NCI-H1105 (cell line): ENCODE measurements around the gene HRH1.
"Not testable (repeated sequence)": the region's sequence is repeated elsewhere in the genome, so short reads cannot be mapped to it uniquely, and the experiment has no call there.

Experiments
- DNase-seq: peaks from one replicate; lab custom pipeline; 2025; lab: John Stamatoyannopoulos, UW

The HRH1 gene, protein sequence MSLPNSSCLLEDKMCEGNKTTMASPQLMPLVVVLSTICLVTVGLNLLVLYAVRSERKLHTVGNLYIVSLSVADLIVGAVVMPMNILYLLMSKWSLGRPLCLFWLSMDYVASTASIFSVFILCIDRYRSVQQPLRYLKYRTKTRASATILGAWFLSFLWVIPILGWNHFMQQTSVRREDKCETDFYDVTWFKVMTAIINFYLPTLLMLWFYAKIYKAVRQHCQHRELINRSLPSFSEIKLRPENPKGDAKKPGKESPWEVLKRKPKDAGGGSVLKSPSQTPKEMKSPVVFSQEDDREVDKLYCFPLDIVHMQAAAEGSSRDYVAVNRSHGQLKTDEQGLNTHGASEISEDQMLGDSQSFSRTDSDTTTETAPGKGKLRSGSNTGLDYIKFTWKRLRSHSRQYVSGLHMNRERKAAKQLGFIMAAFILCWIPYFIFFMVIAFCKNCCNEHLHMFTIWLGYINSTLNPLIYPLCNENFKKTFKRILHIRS

DNA sequence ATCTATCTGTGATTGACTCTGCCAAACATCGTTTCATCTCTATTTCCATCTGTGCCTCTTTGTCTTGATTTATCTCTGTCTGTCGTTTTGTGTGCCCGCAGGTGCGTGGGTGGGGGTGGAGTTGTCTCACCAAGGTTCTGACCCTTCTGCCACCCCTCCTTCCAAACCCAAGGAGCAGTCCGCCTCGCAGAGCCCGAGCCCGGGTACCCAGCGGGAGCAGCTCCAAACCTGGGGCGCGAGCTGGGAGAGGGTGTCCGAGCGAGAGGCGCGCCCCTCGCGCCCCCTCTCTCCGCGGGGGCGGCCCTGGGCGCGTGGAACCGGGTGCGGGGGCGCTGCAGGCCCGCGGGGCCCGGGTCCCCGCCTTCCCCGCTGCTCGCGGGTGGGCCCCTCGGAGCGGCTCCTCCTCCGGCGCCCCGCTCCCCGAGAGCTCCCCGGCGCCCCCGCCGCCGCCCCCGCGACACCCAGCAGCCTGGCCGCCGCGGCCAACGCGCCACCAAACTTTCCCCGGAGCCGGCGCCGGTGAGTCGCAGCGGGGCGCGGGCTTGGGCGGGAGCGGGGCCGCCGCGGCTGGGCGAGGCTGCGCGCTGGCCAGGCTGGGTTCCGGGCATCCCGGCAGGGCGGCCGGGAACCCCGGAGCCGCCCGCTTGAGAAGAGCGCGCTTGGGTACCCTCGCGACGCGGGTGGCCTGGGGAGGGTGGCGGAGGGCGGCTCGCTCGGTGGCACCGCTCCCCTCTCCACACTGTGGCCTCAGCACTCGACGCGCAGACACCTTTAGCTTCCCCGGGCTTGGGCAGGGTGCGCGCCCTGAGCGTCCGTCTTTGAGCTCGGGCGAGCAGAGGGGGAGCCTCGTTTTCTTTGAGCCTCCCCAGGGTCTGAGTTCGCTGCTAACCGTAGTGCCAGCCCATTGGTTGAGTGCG is at the start of gene HRH1:
Gene HRH1 (plus strand): TSS at position 458 of the 917 bp plus-strand sequence. CDS start 104,545 bp downstream, outside the sequence.
- DNase-seq, result peak; percentile 16

DNA sequence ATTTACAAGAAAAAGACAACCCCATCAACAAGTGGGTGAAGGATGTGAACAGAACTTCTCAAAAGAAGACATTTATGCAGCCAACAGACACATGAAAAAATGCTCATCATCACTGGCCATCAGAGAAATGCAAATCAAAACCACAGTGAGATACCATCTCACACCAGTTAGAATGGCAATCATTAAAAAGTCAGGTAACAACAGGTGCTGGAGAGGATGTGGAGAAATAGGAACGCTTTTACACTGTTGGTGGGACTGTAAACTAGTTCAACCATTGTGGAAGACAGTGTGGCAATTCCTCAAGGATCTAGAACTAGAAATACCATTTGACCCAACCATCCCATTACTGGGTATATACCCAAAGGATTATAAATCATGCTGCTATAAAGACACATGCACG is 41.0 kb upstream of the HRH1 start:
- not testable (repeated sequence) for DNase-seq

DNA sequence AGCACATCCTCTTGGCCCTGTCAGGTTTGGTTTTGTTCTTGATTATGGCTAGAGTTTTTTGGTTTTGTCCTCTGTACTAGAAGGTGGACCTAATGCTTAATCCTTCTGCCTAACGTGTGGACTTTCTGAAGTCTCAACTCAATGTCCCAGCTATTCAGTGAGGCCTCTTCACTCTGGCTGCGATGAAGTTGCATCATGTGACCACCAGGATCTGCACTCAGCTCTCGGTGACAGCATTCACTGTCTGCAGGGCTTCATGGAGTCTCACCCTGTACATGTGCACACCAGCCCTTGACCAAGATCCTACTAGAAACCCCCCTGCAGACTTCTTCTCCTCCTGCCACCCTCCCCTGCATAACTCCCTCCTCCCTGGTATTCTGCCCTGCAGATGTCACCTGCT is 38.7 kb upstream of the HRH1 start:
- DNase-seq, result no peak

DNA sequence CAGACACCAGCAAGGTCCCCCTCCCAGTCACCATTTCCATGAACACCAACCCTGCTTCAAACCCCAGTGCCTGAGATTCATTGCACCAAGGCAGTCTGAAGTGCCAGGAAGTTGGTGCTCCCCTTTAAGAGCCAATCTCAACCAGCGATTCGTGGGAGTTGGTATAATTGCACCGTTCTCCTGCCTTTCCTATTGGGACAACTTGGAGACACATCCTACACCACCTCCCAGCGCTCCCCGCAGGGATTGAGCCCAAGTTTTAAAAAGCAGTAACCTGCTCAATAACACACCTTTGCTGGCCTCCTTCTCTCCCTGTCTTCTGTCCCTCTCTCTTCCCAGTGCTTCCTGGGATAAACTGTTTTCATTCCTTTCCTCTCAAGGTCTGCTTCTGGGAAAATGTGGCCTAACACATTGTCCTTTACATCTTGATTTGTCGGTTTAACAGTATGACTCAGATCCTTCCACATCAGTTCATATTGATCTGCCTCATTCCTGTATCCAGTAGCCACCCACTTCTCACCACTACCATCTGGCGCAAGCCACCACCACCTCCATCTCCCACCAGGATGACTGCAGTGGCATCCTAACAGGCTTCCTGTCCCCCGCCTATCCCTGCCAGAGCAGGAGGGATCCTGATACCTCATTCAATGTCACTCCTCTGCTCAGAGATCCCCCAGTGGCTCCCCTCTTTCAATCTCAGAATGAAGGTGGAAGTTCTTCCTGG is 37.8 kb upstream of the HRH1 start:
- DNase-seq, result no peak

DNA sequence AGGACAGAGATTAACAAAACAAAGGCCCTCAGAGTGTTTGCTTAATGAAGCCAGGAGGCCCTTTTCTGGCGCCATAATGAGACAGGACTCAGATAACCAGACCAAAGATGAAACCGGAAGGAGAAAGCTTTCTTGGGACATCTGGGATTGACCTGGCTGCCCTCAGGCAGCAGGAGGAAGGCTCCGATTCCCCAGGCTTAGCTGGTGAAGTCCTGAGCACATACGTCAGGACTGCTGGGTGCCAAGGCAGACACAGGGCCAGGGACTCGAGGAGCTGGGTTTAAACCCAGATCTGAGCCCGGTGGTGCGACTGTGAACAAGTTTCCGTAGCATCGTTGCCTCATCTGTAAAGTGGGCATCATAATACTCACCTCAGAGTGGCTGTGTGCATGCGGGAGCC is 36.7 kb upstream of the HRH1 start:
- DNase-seq, result no peak

DNA sequence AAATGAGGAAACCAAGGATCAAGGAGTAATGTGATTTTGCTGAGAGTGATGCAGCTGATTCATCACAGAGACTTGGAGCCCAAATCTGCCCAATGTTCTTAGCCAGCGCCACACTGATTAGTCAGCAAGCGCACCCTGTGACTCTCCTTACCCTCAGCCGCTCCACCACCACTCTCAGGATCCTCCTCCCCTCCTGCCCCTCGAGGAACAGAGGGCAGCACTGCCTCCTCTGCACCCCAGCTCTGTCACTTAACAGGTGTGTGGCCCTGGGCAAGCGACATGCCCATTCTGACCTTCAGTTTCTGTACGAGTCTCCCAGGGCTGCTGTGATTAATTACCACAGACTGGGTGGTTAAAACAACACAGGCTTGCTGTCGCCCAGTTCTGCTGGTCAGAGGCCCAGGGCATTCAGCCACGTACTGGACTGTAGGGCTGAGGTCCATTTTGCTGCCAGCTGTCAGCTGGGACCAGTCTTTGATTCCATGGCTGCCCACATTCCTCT is 36.1 kb upstream of the HRH1 start:
- DNase-seq, result no peak

DNA sequence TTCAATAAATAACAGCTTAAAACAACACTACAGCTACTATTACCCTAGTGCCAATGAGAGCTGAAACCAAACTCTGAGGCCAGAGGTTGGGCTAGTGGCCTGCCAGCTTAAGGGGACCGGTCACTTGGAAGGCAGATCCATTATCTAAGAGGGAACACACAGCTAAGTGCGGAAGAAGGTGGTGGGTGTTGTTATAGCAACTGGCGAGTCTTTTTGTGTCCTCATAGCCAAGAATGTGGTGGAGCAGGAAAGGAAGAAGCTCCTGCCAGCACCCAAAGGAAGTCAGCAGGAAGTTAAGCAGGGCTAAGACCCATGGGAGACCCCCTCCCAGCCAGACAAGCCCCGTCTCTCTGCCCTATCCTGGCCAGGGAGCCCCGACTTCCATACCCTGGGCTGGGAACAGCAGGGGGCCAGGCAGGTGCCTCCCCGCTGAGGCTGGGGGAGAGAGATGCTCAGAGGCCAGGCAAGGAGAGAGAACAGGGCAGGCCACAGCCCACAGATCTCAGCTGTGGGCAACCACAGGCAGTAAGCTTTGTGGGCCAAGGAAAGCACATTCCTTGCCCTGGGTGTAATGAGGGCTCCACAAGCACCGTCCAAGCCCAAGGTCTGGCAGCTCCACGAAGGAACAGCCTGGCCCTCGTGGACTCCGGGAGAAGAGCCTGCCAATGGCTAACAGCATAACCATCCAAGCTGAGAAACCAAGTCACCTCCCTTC is 34.0 kb upstream of the HRH1 start:
- no peak for DNase-seq

DNA sequence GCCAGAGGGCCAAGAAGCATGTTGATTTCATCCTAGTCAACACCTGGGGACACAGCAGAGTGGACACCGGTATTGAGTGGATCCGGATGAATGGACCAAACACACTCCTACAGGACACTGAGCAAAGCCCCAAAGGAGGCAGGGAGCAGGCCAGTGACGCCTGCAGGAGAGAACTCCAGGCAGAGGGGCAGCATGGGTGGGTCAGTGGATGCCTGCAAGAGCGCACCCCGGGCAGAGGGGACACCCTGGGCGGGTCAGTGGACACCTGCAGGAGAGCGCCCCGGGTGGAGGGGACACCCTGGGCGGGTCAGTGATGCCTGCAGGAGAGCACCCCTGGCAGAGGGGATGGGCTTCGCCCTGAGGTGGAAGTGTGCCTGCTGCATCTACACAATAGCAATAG is 27.6 kb upstream of the HRH1 start:
- no peak for DNase-seq

DNA sequence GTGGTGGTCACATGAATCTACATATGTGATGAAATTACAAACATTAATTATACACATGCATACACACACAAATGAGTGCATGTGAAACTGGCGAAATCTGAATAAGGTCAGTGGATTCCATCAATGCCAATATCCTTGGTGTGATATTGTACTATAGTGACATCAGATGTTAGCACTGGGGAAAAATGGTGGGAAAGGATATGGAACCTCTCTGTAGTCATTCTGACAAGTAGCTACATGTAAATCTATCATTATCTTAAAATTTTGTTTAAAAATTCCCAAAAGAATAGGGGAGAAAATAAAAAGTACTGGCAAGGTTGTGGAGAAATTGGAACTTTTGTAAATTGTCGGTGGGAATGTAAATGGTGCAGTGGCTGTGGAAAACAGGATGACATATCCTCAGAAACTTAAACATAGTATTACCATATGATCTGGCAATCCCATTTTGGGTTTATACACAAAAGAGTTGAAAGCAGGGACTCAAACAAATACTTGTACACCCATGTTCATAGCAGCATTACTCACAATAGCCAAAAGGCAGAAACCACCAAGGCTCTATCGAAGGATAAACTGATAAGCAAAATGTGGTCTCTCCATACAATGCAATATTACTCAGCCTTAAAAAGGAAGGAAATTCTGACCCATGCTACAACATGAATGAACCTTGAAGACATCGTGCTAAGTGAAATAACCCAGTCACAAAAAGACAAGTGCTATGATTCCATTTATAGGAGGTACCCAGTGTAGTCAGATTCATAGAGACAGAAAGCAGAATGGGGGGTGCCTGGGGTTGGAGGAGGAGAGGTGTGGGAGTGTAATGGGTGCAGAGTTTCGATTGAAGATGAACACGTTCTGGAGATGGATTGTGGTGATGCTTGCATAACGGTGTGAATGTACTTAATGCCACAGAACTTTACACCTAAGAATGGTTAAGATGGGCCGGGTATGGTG is 25.3 kb upstream of the HRH1 start:
- DNase-seq, result no peak

DNA sequence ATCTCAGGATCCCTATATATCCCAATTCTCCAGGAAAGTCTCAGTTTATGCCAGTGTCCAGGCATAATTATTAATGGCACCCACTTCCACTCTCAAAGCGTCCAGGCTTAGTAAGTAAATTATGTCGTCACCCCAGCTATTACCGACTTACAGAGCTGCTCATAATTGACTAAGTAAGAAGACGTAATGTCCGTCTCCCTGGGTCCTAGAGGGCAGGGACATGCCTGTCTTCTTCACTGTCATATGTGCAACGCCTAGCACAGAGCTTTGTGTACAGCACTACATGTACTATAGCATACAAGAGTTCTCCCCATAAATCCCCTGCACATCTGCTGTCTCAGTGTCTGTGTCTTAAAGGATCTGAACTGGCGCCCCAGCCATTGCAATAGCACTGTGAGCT is 23.9 kb upstream of the HRH1 start:
- no peak for DNase-seq

DNA sequence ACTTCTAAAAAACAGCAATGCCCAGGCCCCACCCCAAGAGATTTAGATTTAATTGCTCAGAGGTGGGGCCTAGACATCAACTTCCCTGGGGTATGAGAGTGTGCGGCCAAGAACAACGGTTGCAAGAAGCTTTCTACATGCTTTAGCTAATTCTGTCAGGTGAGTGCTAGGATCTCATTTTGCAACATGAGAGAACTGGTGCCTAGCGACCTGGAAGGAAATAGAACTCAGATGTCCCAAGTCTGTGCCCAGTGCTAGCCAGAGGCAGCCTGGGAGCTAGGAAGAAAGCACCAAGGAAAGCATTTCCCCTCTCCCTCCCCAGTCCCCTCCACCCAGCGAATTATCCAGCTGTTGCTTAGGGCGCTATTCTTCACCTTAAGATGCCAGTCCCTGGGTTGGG is 22.9 kb upstream of the HRH1 start:
- no peak for DNase-seq

DNA sequence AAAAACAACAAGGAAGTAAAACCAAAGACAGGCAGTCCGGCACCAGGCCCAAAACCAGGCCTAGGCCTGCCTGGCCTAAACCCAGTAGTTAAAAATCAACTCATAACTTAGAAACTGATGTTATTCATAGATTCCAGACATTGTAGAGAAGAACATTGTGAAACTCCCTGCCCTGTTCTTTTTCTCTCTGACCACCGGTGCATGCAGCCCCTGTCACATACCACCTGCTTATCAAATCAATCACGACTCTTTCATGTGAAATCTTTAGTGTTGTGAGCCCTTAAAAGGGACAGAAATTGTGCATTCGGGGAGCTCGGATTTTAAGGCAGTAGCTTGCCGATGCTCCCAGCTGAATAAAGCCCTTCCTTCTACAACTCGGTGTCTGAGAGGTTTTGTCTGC is 22.4 kb upstream of the HRH1 start:
- not testable (repeated sequence) for DNase-seq

DNA sequence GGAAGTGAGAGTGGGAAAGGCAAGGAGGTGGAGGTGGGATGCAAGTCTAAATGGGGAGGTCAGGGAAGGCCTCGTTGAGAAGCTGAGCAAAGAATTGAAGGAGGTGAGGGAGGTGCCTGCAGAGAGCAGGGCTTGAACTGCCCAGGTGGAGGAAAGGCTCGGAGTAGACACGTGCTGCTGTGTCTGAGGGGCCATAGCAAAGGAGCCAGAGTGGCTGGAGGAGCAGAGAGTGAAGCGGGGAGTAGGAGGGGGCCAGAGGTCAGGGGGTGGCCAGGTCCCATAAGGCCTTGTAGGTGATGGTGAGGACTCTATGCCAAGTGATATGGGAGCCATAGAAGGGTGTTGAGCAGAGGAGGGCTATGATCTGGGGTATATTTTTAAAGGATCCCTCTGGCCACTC is 21.4 kb upstream of the HRH1 start:
- no peak for DNase-seq

DNA sequence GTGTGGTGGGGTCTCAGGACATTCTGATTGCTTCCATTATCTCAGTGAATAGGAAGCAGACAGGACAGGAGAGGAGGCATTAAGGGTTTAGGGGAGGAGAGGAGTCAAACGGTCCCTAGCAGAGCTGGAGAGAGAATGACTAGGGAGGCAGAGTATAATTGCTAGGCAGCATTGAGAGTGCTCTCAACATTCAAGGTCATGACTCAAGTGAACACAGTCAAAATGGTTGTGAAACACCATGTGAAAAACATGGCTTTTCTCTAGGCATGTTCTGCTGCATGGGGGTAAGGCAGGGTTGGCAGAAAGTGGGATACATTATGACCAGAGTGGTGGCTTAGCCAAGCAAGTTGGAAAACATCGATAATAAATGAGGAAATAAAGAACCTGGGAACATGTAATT is 19.5 kb upstream of the HRH1 start:
- DNase-seq, result no peak

DNA sequence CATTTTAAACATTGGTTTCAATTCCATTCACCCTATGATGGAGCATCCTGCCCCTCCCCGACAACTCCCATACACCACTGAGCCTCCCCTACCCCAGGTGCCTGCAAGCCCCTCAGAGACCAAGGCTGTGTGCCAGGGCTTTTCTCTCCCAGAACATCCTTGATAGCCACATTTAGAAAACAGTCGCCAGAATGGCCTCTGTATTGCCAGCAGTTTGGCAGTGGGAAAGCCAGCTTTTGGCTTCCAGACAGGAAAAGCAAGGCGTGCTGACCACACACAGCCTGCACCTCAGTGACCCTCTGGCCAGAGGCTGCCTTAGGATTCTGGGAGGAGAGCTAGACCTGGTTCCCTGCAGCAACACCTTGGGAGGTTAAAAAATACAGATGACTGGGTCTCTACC is 18.2 kb upstream of the HRH1 start:
- no peak for DNase-seq

DNA sequence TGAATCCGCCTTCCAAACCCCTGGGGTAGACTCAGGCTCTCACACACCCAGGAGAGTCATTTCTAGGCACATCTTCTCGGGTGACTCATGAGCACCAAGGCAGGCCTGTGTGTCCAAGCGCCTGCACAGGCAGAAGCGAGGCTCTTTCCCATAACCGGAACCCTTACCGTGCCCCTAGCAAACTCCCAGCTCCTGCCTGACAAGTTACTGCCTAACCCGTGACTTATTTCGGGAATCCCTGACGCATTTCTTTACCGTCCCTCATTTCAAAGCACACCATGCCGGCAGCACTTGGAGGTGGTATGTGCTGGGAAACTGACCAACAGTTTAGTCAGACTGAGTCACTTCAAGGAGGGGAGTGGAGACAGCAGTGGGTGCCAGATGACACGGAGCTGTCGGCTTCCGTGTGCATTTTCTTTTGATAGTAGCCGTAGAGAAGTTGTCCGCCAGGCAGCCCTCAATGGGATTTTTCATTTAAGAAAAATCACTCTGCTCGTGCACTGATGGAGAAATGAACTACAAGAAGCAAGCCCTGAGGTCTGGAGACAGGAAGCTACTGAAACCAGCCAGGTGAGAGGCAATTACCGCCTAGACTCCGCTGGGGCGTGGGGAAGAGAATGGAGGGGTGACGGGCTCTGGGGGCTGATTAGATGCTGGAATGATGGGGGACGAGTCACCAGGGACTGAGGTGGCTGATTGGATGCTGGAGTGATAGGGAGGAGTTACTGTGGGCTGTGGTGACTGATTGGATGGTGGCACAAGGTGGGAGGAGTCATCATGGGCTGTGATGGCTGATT is 17.3 kb upstream of the HRH1 start:
- DNase-seq, result no peak

DNA sequence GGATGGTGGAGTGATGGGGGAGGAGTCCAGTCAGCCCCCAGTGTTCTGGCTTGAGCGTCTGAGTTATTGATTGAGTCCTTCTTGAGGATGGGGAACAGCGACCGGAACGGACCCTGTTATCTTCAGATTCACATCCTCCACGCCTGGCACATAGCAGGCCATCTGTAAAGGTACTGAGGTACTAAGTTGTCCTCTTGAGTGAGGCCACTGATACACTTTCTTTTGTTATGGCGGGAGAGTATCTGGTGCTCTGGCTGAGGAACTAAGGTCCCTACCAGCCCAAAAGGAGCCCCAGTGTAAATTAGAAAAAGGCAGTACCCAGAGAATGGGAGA is 16.7 kb upstream of the HRH1 start:
- no peak for DNase-seq

DNA sequence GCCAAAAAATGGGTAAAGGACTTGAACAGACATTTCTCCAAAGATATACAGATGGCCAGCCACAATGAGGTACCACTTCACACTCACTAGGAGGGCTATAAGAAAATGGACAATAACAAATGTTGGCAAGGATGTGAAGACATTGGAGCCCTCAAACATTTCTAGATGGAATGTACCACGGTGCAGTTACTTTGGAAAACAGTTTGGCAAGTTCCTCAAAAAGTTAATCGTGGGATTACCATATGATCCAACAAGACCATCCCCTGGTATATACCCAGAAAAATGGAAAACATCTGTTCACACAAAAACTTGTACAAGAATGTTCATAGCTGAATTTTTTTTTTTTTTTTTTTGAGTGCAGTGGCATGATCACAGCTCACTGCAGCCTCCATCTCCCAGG is 15.9 kb upstream of the HRH1 start:
- DNase-seq, result no peak

DNA sequence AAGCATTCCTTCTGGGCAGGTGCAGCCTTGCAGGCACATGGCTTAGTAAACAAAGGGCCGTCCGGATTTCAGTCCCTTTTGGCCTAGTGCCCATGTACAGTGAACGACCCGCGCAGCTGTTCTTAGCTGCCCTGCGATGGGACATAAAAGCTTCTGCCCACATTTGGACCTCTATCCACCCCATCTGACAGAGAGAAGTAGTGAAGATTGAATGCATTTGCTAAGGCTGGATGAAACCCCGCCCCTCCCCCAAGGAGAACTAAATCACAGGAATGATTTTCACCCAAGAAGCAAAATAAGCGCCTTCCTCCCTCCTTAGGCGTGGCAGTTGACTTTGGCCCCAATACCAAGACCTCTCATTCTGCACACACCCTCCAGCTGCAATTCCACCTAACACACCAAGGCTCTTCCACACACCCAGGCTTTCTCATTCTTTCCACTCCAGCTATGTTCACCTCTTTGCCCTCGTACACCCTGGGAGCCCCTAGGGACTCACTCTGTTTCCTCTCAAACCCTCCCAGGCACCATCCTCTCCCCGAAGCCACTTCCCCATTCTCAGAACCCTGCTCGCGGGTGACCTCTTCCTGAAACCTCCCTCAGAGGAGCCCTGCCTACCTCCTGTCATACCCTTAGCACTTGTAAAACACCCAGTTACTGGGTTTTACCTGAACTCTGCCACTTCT is 14.1 kb upstream of the HRH1 start:
- DNase-seq, result peak; percentile 56
